HG02610 (cell line): ENCODE data around the gene ATOH1.

Experiments
- ATAC-seq: cut with Tn5 transposase; IDR thresholded peaks from one replicate; pipeline ENCODE4 v1.9.1; 2021; ENCODE audit warnings: mild to moderate bottlenecking, moderate library complexity; ENCODE audit not compliant: unreplicated experiment

ATOH1 gene

GRCh38 chr4:93828332-93828994 is at the start of gene ATOH1:
ATOH1 (plus strand) TSS chr4:93828753; CDS start chr4:93828927, 174 bp downstream.
- ATAC-seq: no peak

GRCh38 chr4:93779228-93779627 is 49.3 kb upstream of the ATOH1 start:
- ATAC-seq: no peak

- ATAC-seq: no peak
Measured at GRCh38 chr4:93780080-93780479, 48.5 kb upstream of the ATOH1 start.

- ATAC-seq: no peak
Measured at GRCh38 chr4:93781198-93781597, 47.4 kb upstream of the ATOH1 start.

- no peak for ATAC-seq
Measured at GRCh38 chr4:93786149-93786548, 42.4 kb upstream of the ATOH1 start.

- peak; percentile 41 for ATAC-seq
Measured at GRCh38 chr4:93788712-93789111, 39.8 kb upstream of the ATOH1 start.

- ATAC-seq: peak; percentile 82
Measured at GRCh38 chr4:93791570-93792195, 36.9 kb upstream of the ATOH1 start.

- ATAC-seq: no peak
Measured at GRCh38 chr4:93802045-93802444, 26.5 kb upstream of the ATOH1 start.

GRCh38 chr4:93809773-93810172 is 18.8 kb upstream of the ATOH1 start:
- no peak for ATAC-seq

GRCh38 chr4:93810340-93810992 is 18.1 kb upstream of the ATOH1 start:
- no peak for ATAC-seq

GRCh38 chr4:93813092-93813491 is 15.5 kb upstream of the ATOH1 start:
- ATAC-seq: no peak

GRCh38 chr4:93814141-93814540 is 14.4 kb upstream of the ATOH1 start:
- ATAC-seq: no peak

GRCh38 chr4:93814722-93815121 is 13.8 kb upstream of the ATOH1 start:
- no peak for ATAC-seq

- ATAC-seq: no peak
Measured at GRCh38 chr4:93825551-93826216, 2.9 kb upstream of the ATOH1 start.

GRCh38 chr4:93827272-93827947 is 1.1 kb upstream of the ATOH1 start:
- ATAC-seq: no peak

GRCh38 chr4:93828995-93829819 is 654 bp downstream of the ATOH1 start:
- no peak for ATAC-seq

GRCh38 chr4:93829820-93830687 is 1.5 kb downstream of the ATOH1 start:
- ATAC-seq: no peak

GRCh38 chr4:93831716-93832496 is 3.4 kb downstream of the ATOH1 start:
- no peak for ATAC-seq
